Fibroblast of the conjunctiva (primary cell): Measurements from ENCODE around the gene SLC18A3.

Experiments
- DNase-seq: peaks from one replicate; pipeline ENCODE4 v3.0.0-alpha.2; 2010; ENCODE audit warnings: low read depth

Gene SLC18A3

DNA sequence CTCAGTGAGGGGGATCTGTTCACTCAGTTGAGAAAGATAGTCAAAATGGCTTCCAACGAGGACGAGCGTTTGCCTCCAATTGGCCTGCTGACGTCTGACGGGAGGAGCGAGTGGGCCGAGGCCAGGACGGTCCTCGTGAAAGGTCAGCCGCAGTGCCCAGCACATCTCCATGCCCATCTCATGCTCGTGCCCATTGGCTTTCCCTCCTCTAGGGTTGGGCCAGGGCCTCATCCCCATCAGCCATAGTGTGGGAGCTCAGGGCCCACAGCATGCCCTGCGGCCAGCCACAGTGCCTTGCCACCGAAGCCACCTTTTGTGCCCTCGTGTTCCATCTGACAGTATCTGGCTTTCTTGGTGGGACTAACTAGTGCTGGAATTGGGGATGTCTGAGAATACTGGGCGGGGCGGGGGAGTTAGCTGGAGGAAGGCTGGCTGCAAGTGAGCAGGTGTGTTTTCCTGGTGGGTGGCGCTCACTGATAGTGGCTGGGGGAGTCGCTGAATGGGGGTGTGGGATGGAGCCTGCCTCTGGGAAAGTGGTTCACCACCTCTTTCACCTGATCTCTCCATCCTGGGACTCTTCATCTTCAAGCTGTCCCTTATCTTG lies 17.6 kb downstream of the SLC18A3 start:
- no peak for DNase-seq

DNA sequence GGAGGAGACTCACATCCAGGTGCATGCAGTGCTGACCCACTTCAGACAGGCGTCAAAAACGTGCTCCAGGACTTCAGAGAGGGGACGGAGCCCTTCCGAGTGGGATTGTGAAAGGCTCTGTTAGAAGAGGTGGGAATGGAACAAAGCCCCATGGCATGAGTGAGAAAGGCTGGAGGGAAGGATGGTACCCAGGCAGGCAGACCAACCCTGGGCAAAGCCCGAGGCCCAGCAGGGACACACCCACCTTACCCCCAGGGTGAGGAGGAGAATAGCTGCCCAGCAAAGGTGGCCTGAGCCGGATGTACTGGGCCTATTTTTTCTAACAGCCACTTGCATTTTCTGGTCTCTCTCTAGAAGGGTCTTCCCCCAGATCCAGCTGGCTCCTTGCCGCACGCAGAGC lies 18.5 kb downstream of the SLC18A3 start:
- DNase-seq = no peak

- no peak for DNase-seq
These were observed 19.3 kb downstream of the SLC18A3 start for GRCh38 chr10:49629431-49629881.

DNA sequence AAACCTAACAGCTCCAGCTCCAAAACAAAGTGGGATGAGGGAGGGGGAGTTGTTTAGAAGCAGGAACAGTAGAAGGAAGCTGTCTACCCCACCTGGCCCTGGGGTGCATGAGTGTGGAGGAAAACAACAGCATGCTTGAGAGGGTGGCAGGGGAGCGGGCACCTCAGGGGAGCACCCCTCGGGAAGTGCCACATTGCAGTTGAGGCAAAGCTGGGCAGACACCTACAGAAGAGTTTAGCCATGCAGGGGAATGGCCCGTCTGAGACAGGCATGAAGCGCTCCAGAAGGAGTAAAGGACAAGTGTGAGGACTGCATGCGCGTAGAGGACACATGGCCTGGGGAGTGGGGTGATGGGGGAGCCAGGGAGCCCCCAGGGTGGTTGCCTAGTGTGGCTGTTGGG lies 21.9 kb downstream of the SLC18A3 start:
- DNase-seq = no peak

DNA sequence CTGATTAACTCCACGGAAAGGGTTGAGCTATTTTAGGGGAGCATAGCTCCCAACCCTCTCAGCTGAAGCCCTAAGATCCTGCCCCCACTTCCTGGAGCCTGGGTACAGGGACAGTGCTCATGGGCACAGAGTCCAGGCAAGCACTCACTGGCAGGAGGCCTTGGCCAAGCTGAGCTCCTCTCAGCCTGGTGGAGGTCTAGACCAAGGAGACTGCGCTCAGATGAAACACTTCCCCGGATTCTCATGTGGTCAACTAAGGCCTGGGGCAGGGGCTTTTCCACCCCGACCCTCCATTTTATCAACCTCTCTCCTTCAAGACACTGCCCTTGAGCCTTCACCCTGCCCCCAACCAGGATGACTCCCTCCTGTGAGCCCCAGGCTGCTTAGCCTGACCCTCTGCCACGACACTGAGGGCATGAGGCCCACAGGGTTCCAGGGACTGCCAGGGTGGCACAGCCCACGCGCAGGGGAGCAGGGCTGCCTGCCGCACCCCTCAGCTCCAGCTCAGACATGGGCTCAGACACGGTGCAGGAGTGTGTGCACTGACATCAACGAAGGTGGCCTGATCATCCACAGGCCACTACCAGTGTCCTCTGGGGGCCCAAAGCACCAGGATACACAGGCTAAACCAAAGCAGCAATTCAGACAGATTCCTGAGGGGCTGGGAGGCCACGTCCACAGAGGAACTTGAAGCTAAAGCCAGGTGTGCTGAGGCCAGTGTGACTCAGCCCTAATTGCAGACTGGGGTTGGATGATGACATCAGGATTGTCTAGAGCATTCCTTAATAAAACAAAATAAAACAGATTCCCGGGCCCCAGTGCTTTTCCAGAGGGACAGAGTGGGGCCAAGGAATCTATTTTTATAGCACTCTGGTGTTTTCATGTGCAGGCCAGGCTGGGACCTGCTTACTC lies 22.6 kb downstream of the SLC18A3 start:
- no peak for DNase-seq

DNA sequence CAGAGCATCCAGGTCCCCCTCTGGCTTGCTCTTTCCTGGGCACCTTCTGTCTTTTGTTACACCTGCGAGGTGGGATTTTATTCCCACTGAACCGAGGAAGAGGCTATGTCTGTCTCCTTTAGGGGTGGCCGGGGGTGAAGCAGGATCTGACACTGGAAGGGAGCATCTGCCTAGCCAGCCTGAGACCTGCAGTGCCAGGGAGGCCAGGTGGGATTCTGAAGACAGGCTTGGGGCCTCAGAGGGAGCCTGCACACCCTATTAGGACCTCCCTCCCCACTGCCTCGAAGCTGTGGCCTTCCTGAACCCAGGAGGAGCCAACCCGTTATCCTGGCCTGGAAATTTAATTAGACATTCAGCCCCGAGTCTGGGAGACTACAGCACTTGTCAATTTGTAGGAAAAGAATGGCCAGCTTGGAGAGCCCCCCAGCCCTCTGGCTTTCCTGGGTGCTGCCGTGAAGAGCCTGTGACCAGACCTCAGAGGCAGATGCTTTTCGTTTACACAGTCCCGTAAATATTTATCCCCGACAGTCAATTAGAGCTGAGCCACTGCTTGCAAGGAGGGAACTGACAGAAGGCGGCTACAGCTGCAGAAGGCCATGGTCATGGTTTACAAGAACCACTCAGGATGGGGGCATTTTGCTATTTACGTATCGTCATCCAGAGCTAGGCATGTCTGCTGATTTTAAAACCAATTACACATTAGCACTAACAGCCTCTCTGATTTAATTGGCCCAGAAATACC lies 23.4 kb downstream of the SLC18A3 start:
- DNase-seq = no peak

- DNase-seq = no peak
These were observed 24.1 kb downstream of the SLC18A3 start for GRCh38 chr10:49634069-49634660.

- no peak for DNase-seq
These were observed 32.2 kb downstream of the SLC18A3 start for GRCh38 chr10:49642311-49642710.

GRCh38 chr10:49643241-49644034 lies 33.3 kb downstream of the SLC18A3 start:
- no peak for DNase-seq

DNA sequence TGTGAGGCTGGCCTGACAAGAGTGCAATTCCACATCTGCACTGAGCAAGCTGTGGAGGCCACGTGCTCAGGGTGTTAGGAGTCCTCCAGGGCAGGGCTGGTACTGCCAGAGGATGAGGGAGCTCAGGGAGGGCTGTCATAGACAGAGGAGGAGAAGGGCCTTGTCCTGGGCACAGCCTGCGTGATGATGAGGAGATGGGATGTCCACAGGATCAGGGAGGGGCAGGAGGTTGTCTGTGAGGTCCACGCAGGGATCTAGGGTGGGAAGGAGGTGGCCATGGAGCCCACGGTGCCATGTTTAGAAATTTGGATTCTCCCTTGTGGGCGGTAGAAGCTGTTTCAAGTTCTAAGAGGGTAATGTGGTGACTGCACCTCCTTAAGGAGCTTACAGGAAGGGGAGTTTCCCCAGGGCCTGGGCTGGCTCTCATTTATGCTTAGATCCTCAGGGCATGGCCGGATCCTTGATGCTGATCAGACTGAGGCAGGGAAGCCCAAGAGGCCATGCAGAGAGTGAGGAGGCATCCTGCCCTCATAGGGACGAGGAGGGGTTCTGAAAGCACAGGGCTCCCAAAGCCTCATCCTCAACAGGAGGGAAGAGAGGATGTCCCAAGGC lies 34.0 kb downstream of the SLC18A3 start:
- DNase-seq = no peak

DNA sequence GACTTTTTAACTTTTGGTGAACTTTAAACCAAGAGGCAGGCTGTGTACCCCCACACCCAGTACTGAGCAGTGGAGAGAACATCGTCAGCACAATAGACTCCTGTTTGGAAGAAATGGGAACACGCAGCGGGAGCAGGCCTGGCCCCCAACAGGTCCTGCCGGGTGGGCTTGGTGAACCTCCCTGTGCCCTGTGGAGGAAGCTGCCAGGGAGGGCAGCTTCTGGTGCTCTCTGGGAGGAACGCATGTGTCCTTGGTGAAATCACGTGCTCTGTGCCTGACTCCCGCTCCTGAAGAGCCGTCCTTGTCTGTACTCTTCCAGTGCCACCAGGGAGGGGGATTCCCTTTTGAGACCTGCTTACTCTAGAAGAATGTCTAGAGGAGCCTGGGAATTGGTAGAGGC lies 35.3 kb downstream of the SLC18A3 start:
- DNase-seq = no peak

GRCh38 chr10:49645871-49646870 lies 36.1 kb downstream of the SLC18A3 start:
- DNase-seq = no peak

DNA sequence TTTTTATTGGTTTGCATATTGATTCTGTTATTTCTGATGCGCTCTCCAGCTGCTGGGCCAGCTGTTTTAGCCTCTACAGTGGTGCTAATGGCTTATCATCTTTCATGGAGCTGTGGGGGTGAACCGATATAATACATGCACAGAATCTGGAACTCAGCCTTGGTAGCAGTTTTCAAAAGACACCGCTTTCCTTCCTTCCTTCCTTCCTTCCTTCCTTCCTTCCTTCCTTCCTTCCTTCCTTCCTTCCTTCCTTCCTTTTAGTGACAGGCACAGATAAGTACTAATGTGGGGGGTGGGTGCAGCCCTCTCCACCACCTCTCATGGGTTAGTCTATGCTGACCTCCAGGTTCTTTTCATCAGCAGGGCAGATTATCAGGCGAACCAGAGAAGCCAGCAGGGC lies 37.4 kb downstream of the SLC18A3 start:
- DNase-seq = no peak

- DNase-seq = no peak
These were observed 38.1 kb downstream of the SLC18A3 start for GRCh38 chr10:49647985-49648795.

GRCh38 chr10:49649294-49649693 lies 39.2 kb downstream of the SLC18A3 start:
- DNase-seq = no peak

DNA sequence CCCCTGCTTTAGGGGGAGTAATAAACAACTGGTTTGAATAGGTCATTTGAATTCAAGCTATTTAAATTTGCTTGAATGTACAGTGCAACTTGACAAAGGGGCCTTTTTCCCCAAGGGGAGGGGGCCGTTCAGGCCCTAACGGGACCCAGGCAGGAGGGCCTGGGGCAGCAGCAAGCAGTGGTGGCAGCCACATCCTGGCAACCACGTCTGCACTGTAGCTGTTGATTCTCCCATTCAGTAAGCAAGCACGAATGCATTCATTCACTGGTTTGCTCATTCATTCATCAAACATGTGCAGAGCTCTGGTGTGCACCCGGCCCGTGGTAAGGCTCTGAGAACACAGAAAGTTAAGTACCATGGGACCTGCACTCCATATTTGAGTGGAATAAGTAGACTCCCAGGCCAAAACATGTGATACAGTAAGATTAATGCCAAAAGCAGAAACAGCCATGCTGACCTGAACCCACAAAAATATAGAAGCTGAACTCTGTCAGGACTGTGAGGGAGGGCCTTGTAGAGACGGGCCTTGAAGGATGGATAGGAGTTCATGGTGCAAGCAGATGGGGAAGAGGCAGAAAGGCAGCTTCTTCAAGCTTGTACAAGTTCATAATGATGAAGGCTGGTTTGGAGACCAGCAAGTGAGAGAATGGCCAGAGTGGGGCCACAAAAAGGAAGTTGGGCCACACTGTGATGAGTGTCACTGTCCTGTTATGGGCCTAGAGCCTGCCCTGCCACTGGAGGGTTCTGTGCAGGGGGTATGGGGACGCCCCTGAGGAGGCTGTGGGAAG lies 40.0 kb downstream of the SLC18A3 start:
- DNase-seq = no peak

DNA sequence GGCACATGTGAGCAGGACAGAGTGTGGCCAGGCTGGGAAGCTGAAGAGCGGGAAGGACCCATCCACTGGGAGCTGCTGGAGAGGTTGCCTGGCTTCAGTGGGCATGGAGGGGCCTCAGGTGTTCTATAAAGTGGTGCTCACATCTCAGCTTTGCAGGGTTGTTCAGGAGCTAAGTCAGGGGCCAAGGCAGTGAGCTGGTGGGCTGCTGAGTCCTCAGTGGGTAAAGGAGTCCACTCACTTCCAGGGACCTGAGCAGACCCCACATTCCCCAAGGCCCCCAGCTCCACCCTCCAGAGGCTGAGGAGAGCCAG lies 40.6 kb downstream of the SLC18A3 start:
- no peak for DNase-seq
